Transverse colon (tissue), 4 donors: ENCODE data around the gene DMRTC2.

Source experiments
- CTCF ChIP-seq, 5 experiments: fragments of 200-600 bp in 3 of 5; fragments of 450-650 bp in 2 of 5; sonication (generic) in 3 of 5; IDR thresholded peaks; 1 replicate in 2 of 5; 2 replicates in 3 of 5; pipeline ENCODE4 v1.5.1; 2016 to 2017; ENCODE audit warnings: antibody characterized with exemption in 5 of 5, inconsistent platforms in 3 of 5, mild to moderate bottlenecking in 2 of 5, moderate library complexity in 1 of 5
- EP300 ChIP-seq: sonication (generic); formaldehyde crosslinking; IDR thresholded peaks from one replicate; pipeline ENCODE4 v1.6.1; 2017; ENCODE audit warnings: antibody characterized with exemption, low read depth
- POLR2A ChIP-seq: fragments of 450-650 bp; IDR thresholded peaks from one replicate; pipeline ENCODE4 v1.6.1; 2016; ENCODE audit warnings: antibody characterized with exemption, mild to moderate bottlenecking, moderate library complexity
- POLR2AphosphoS5 ChIP-seq, 3 donors: sonication (generic); formaldehyde crosslinking; IDR thresholded peaks; one replicate each; pipeline ENCODE4 v1.6.1; 2016; ENCODE audit warnings: antibody characterized with exemption in 3 of 3

DNA sequence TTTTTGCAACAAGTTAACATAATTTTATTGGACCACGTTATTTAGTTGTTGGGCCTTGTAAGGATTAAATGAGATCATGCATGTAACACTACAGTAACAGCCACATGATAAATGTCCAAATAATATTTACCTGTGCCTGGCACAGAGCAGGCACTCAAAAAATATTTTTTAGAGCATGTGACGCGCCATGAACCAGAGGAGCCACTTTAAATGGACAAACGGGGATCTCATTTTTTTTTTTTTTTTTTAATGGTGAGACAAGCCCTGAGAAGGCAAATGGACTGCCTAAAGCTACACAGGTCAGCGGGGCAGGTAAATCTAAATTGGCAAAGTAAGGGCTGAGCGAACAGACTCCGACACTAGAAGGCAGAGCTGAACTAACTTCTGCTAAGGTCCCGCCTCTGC, 14.4 kb downstream of the DMRTC2 start:
- no peak for TF ChIP-seq POLR2A
- no peak for TF ChIP-seq EP300
- no peak for TF ChIP-seq CTCF (IDR thresholded peaks at IDR 0.05)
- no peak for TF ChIP-seq POLR2AphosphoS5 (IDR thresholded peaks at IDR 0.05)
